Tibial nerve (tissue), 4 donors: Measurements from ENCODE around the gene SCN8A.

Source experiments
- CTCF ChIP-seq, 5 experiments: fragments of 200-600 bp in 3 of 5; fragments of 450-650 bp in 2 of 5; sonication (generic) in 3 of 5; IDR thresholded peaks; one replicate each; pipeline ENCODE4 v1.5.1; 2016 to 2019; ENCODE audit warnings: antibody characterized with exemption in 5 of 5, mild to moderate bottlenecking in 3 of 5, moderate library complexity in 2 of 5
- EP300 ChIP-seq, 2 donors: sonication (generic); formaldehyde crosslinking; IDR thresholded peaks; one replicate each; pipeline ENCODE4 v1.6.1; 2017; ENCODE audit warnings: antibody characterized with exemption in 2 of 2, mild to moderate bottlenecking in 1 of 2
- POLR2A ChIP-seq, 2 donors: fragments of 450-650 bp; IDR thresholded peaks; one replicate each; pipeline ENCODE4 v1.6.1; 2017; ENCODE audit warnings: antibody characterized with exemption in 2 of 2, mild to moderate bottlenecking in 2 of 2, moderate library complexity in 2 of 2

GRCh38 chr12:51845482-51845881 lies 254.4 kb downstream of the SCN8A start:
- no peak for TF ChIP-seq EP300 (IDR thresholded peaks at IDR 0.05)
- TF ChIP-seq CTCF (IDR thresholded peaks at IDR 0.05): no peak
- TF ChIP-seq POLR2A (IDR thresholded peaks at IDR 0.05): no peak
